K562 (cell line): ENCODE data around the gene SLC27A4. TPM values are rescaled to one million over a fixed set of nuclear protein-coding genes. Genes with fewer than 3 reads are reported as not detected.

ENCODE experiments used
- ARID3B ChIP-seq: fragments of 250-450 bp; sonication (Bioruptor Pico); IDR thresholded peaks from 2 replicates; pipeline ENCODE4 v1.4.0; 2020; ENCODE audit warnings: borderline replicate concordance
- CBX5 ChIP-seq: IDR thresholded peaks from 2 replicates; pipeline ENCODE4 v1.6.1; 2014; ENCODE audit warnings: low read depth, borderline replicate concordance
- CSDE1 ChIP-seq, 2 experiments: fragments of 450-650 bp; IDR thresholded peaks; 2 replicates each; pipeline ENCODE4 v1.6.1; 2016; ENCODE audit warnings: mild to moderate bottlenecking in 1 of 2
- FOS ChIP-seq: IDR thresholded peaks from 3 replicates; pipeline ENCODE4 v1.6.1; 2011; ENCODE audit not compliant: insufficient read length; ENCODE audit errors: extremely low read depth
- FOXK2 ChIP-seq, 2 experiments: fragments of 450-650 bp; IDR thresholded peaks in 1 of 2; conservative IDR thresholded peaks in 1 of 2; 2 replicates each; pipeline ENCODE4 v1.6.1; 2016; ENCODE audit warnings: low read depth in 2 of 2, mild to moderate bottlenecking in 1 of 2
- HNRNPH1 ChIP-seq: fragments of 200-400 bp; formaldehyde crosslinking; optimal IDR thresholded peaks from 2 replicates; pipeline ENCODE3; 2017; ENCODE audit warnings: low read depth, mild to moderate bottlenecking, low read length, moderate library complexity
- JUNB ChIP-seq: fragments of 450-650 bp; formaldehyde crosslinking; conservative IDR thresholded peaks from 2 replicates; pipeline ENCODE4 v1.4.0; 2020; ENCODE audit warnings: mild to moderate bottlenecking
- KLF13 ChIP-seq: fragments of 450-650 bp; IDR thresholded peaks from 2 replicates; pipeline ENCODE4 v1.6.1; 2016; ENCODE audit warnings: missing genetic modification characterization, low read depth, mild to moderate bottlenecking, missing compliant biosample characterization, moderate library complexity, borderline replicate concordance
- MAFF ChIP-seq: IDR thresholded peaks from 2 replicates; pipeline ENCODE4 v1.6.1; 2012; ENCODE audit warnings: low read length, improper control_type of control experiment
- MCM7 ChIP-seq, 2 experiments: fragments of 450-650 bp; IDR thresholded peaks; 2 replicates each; pipeline ENCODE4 v1.6.1; 2016 to 2018
- PBX2 ChIP-seq, 2 experiments: IDR thresholded peaks in 1 of 2; conservative IDR thresholded peaks in 1 of 2; 2 replicates each; pipeline ENCODE4 v1.6.1; 2016; ENCODE audit warnings: low read depth in 2 of 2, mild to moderate bottlenecking in 1 of 2, missing compliant biosample characterization in 1 of 2, missing genetic modification characterization in 1 of 2, moderate library complexity in 1 of 2
- RBFOX2 ChIP-seq: fragments of 200-400 bp; formaldehyde crosslinking; IDR thresholded peaks from 2 replicates; pipeline ENCODE4 v1.6.1; 2017; ENCODE audit warnings: low read depth, mild to moderate bottlenecking, low read length, moderate library complexity
- RBM39 ChIP-seq: fragments of 200-400 bp; formaldehyde crosslinking; optimal IDR thresholded peaks from 2 replicates; pipeline ENCODE3; 2018; ENCODE audit warnings: low read depth, low read length
- SNIP1 ChIP-seq: fragments of 450-650 bp; IDR thresholded peaks from 2 replicates; pipeline ENCODE4 v1.7.1; 2017; ENCODE audit warnings: low read depth, mild to moderate bottlenecking
- TCF7L2 ChIP-seq: fragments of 150-350 bp; IDR thresholded peaks from 2 replicates; pipeline ENCODE4 v1.6.1; 2016; ENCODE audit warnings: low read depth, mild to moderate bottlenecking, low read length, moderate library complexity
- ZNF212 ChIP-seq: fragments of 450-650 bp; formaldehyde crosslinking; IDR thresholded peaks from 2 replicates; pipeline ENCODE4 v1.4.0; 2020; ENCODE audit warnings: mild to moderate bottlenecking
- ZNF217 ChIP-seq: sonication (generic); formaldehyde crosslinking; IDR thresholded peaks from 2 replicates; pipeline ENCODE4 v1.8.0; 2022; ENCODE audit warnings: mild to moderate bottlenecking, missing genetic modification reagents
- ZNF586 ChIP-seq: fragments of 450-650 bp; formaldehyde crosslinking; conservative IDR thresholded peaks from 2 replicates; pipeline ENCODE4 v1.4.0; 2020; ENCODE audit warnings: mild to moderate bottlenecking, moderate library complexity
- ZSCAN29 ChIP-seq: fragments of 450-650 bp; IDR thresholded peaks from 2 replicates; pipeline ENCODE4 v1.6.1; 2017
- polyA plus RNA-seq, 8 experiments: library from polyadenylated mRNA; depleted of rRNA in 4 of 8; stranded (reverse) in 5 of 8; unstranded in 3 of 8; fragments of >200 nt; fragmentation: Nextera tagmentation in 2 of 8; fragmentation: Illumina TruSeq in 1 of 8; extraction: Ambion mirVana in 2 of 8; extraction: Trizol in 1 of 8; gene quantifications; 2 replicates each; pipeline versions ENCODE4 v1.2.1 to v1.2.3, GENCODE V29; 2011 to 2014; ENCODE audit warnings: inconsistent platforms in 1 of 8, missing spikeins in 1 of 8
- total RNA-seq, 7 experiments: library from RNA; depleted of rRNA in 6 of 7; stranded (reverse); fragments of >200 nt in 6 of 7; fragmentation: Illumina TruSeq in 2 of 7; extraction: Trizol in 2 of 7; gene quantifications; 2 replicates each; pipeline versions ENCODE4 v1.2.1 to v1.2.3, GENCODE V29; 2011 to 2021; ENCODE audit warnings: low replicate concordance in 1 of 7
- TF ChIP-seq, protein P1 (sequence below): fragments of 450-650 bp; IDR thresholded peaks from 2 replicates; pipeline ENCODE4 v1.6.1; 2017; ENCODE audit warnings: antibody characterized with exemption
- TF ChIP-seq, protein P2 (sequence below): sonication (generic); formaldehyde crosslinking; IDR thresholded peaks from 2 replicates; pipeline ENCODE4 v1.4.0; 2020; ENCODE audit warnings: mild to moderate bottlenecking, missing genetic modification reagents

The SLC27A4 gene
- total and polyA plus RNA-seq, 9 of the 15 experiments (the other 6 are each of a cell fraction or from before 2014, with no cell fraction given): 0.25 to 35.7 (median 14.0) TPM

GRCh38 chr9:128340691-128341434 is 536 bp downstream of the SLC27A4 start (continued):
- no peak for TF ChIP-seq TCF7L2
- TF ChIP-seq ZNF217 (CRISPR knock-in tag): no peak
- TF ChIP-seq ARID3B (CRISPR knock-in tag): no peak
- 0 out of 2 replicates have a peak, but pooled peaks have one; percentile 30 for TF ChIP-seq KLF13 (tag)
- no peak for TF ChIP-seq FOS
- TF ChIP-seq ZNF586 (CRISPR knock-in tag): no peak
- TF ChIP-seq JUNB (CRISPR knock-in tag): no peak
- no peak for TF ChIP-seq MAFF
- TF ChIP-seq MCM7 (IDR thresholded peaks at IDR 0.05): no peak
- TF ChIP-seq, protein P1, sequence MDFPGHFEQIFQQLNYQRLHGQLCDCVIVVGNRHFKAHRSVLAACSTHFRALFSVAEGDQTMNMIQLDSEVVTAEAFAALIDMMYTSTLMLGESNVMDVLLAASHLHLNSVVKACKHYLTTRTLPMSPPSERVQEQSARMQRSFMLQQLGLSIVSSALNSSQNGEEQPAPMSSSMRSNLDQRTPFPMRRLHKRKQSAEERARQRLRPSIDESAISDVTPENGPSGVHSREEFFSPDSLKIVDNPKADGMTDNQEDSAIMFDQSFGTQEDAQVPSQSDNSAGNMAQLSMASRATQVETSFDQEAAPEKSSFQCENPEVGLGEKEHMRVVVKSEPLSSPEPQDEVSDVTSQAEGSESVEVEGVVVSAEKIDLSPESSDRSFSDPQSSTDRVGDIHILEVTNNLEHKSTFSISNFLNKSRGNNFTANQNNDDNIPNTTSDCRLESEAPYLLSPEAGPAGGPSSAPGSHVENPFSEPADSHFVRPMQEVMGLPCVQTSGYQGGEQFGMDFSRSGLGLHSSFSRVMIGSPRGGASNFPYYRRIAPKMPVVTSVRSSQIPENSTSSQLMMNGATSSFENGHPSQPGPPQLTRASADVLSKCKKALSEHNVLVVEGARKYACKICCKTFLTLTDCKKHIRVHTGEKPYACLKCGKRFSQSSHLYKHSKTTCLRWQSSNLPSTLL: no peak
- peak; percentile 92 for TF ChIP-seq ZSCAN29
- no peak for TF ChIP-seq SNIP1
- TF ChIP-seq, protein P2, sequence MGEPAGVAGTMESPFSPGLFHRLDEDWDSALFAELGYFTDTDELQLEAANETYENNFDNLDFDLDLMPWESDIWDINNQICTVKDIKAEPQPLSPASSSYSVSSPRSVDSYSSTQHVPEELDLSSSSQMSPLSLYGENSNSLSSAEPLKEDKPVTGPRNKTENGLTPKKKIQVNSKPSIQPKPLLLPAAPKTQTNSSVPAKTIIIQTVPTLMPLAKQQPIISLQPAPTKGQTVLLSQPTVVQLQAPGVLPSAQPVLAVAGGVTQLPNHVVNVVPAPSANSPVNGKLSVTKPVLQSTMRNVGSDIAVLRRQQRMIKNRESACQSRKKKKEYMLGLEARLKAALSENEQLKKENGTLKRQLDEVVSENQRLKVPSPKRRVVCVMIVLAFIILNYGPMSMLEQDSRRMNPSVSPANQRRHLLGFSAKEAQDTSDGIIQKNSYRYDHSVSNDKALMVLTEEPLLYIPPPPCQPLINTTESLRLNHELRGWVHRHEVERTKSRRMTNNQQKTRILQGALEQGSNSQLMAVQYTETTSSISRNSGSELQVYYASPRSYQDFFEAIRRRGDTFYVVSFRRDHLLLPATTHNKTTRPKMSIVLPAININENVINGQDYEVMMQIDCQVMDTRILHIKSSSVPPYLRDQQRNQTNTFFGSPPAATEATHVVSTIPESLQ (CRISPR knock-in tag): no peak; the same call in 1 of the 2 replicates
- TF ChIP-seq HNRNPH1: no peak
- no peak for TF ChIP-seq CSDE1 (IDR thresholded peaks at IDR 0.05)
- TF ChIP-seq RBM39: no peak
- TF ChIP-seq CBX5: no peak
- no peak for TF ChIP-seq ZNF212
- TF ChIP-seq RBFOX2: peak; percentile 55
- no peak for TF ChIP-seq PBX2 (CRISPR knock-in tag; IDR thresholded peaks at IDR 0.05; ENCODE audit: low read depth)
- TF ChIP-seq PBX2 (tag; conservative IDR thresholded peaks at IDR 0.05; ENCODE audit: low read depth): no peak
- TF ChIP-seq FOXK2 (conservative IDR thresholded peaks at IDR 0.05 in 1 of 2, IDR thresholded peaks at IDR 0.05 in 1 of 2; ENCODE audit: low read depth in 2 of 2): no peak
